Stimulated activated naive B cell treated with anti-CD40 and anti-IgM and Interleukin-4, amounts not matched to agents 10 μg/mL and 1 μg/mL and 100 μg/mL, for 72 hours (primary cell): ENCODE data around the gene KRTAP4-7.
"Not testable (repeated sequence)": the region's sequence is repeated elsewhere in the genome, so short reads cannot be mapped to it uniquely, and the experiment has no call there.

Experiments used
- ATAC-seq, 2 donors: fragments of 150-1000 bp; cut with Tn5 transposase; replicated peaks; 2 replicates each; pipeline ENCODE4 v1.10.0; 2021; ENCODE audit warnings: moderate library complexity in 1 of 2
- DNase-seq: peaks from one replicate; pipeline ENCODE4 v3.0.0; 2021
- H3K27ac Mint-ChIP-seq: one replicate; pipeline ENCODE4 v1.8.0; 2022; ENCODE audit warnings: mild to moderate bottlenecking, mixed read lengths
- H3K27me3 Mint-ChIP-seq, 2 donors: one replicate each; pipeline ENCODE4 v1.8.0; 2022; ENCODE audit warnings: mixed read lengths in 2 of 2
- H3K36me3 Mint-ChIP-seq, 2 donors: one replicate each; pipeline ENCODE4 v1.8.0; 2022; ENCODE audit warnings: mixed read lengths in 2 of 2, mild to moderate bottlenecking in 1 of 2
- H3K4me1 Mint-ChIP-seq, 2 donors: one replicate each; pipeline ENCODE4 v1.8.0; 2022; ENCODE audit warnings: mixed read lengths in 2 of 2, mild to moderate bottlenecking in 1 of 2
- H3K4me3 Mint-ChIP-seq, 2 donors: one replicate each; pipeline ENCODE4 v1.8.0; 2022; ENCODE audit warnings: mild to moderate bottlenecking in 2 of 2, mixed read lengths in 2 of 2, moderate library complexity in 1 of 2
- H3K9me3 Mint-ChIP-seq, 2 donors: one replicate each; pipeline ENCODE4 v1.8.0; 2022; ENCODE audit warnings: mixed read lengths in 2 of 2, mild to moderate bottlenecking in 1 of 2

KRTAP4-7 gene

DNA sequence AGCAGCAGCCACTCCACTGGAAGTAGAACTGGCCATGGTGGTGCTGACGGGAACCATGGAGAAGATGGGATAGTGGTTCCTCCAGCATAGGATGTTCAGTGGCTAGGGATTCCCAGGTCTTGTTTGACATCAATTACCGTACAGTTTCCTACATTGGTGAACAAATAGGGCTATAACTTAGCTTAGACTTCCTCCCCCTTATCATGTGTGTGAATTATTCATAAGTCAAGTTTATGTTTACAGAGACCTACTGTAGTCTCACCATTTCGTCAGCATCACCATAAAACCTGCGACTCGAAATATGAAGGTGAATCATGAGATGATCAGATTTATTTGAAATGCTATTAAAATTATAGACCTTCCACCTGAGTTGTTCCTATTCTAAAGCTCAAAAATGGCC, 25.2 kb upstream of the KRTAP4-7 start:
- no peak overlapping the region for H3K27ac Mint-ChIP-seq
- ATAC-seq (no peak), DNase-seq (no peak)
- H3K4me3 Mint-ChIP-seq: no peak overlapping the region
- H3K36me3 Mint-ChIP-seq: no peaks in the 10 kb centered on the region
- peaks cover 3% of the 10 kb centered on the region in 2 donors for H3K9me3 Mint-ChIP-seq
- H3K27me3 Mint-ChIP-seq: peaks cover 23 to 25% of the 10 kb centered on the region in 2 donors
- peaks cover 2 to 5% of the 10 kb centered on the region in 2 donors for H3K4me1 Mint-ChIP-seq

DNA sequence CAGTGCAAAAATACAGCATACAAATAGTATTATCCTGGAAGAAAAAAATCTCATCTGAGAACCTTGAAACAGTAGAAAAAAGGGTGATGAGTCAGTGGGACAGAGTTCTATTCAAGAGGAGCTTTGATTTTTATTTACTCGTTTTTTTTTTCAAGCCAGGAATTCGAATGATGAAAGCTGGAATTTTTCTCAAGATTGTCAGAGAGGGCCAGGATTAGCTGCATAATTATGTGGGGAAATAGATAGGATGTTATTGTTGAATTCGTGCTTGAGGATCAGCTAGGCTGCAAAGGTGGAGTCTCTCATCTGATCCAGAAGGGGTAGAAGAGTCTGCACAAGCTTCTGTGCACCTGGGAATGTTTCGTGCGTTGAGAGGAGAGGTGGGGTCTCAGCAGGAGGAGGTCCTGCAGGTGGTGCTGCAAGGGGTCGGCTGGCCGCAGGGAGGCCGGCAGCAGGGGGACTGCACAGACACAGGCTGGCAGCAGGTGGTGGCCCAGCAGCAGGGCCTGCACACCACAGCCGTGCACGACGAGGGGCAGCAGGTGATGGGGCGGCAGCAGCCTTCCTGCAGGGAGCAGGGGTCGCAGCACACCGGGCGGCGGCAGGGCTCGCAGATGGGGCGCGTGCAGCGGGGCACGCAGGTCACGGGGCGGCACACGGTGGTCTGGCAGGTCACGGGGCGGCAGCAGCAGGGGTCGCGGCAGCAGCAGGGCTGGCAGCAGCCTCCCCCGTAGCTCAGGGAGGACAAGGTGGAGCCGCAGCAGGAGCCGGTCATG, 24.5 kb upstream of the KRTAP4-7 start:
- H3K36me3 Mint-ChIP-seq, H3K27ac Mint-ChIP-seq: not testable (repeated sequence)

DNA sequence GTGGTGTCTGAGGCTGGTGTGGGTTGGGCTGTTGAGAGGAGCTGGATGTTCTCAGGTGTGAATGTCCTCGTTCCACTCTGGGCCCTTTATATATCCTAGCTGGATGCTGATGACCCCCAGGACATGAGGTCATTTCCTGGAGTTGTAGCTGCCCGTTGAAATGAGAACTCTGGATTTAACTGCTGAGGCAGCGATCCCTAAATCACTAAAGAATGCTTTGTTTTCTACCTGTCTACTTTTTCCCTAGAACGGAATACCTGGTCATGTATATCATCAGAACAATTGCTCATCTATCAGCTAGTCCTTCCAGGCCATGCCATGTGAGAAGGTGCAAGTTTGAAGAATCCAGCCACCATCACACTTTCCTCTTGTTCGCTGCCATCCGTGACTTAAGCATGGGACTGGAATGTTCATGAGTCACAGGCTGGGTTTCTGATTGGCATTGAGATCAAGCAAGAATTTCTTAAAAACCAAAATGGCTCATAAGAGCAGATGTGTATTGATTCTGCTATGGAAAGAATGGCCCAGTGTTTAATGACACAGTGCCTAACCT, 23.8 kb upstream of the KRTAP4-7 start, which contains the start of gene KRTAP2-3:
KRTAP2-3 (minus strand) TSS at position 63 of the 553 bp plus-strand sequence. CDS start 64 bp downstream, outside the sequence.
- H3K4me1 Mint-ChIP-seq: peaks cover 2 to 5% of the 10 kb centered on the region in 2 donors
- no peak within 1 kb of the TSS for H3K27ac Mint-ChIP-seq
- peaks cover 3% of the 10 kb centered on the region in 2 donors for H3K9me3 Mint-ChIP-seq
- ATAC-seq: no peak
- no peak for DNase-seq
- H3K4me3 Mint-ChIP-seq: no peak within 1 kb of the TSS
- H3K27me3 Mint-ChIP-seq: peaks cover 23 to 25% of the 10 kb centered on the region in 2 donors
- no peaks in the 10 kb centered on the region for H3K36me3 Mint-ChIP-seq

More for the DNA sequence above, 24.5 kb upstream of the KRTAP4-7 start:
- not testable (repeated sequence) for DNase-seq, ATAC-seq, H3K9me3 Mint-ChIP-seq, H3K4me1 Mint-ChIP-seq, H3K4me3 Mint-ChIP-seq
- peaks cover 23 to 25% of the 10 kb centered on the region in 2 donors for H3K27me3 Mint-ChIP-seq

DNA sequence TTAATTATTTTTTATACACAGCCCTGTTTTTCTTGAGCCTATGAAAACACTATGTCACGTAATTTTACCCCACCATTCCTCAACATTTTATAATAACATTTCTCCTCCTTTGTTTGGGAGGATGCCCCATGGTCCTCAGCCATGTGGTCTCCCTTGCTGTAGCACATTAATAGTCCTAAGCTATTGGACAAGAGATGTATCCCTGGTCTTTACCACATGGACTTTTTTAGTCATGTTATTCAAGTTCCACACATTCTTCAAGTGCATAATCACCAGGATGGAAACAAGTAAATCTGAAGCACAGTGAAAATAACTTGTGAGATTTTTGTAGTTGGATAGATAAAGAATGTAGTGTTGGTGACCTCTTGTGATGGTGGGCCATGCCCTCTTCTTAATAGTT, 22.0 kb upstream of the KRTAP4-7 start:
- H3K9me3 Mint-ChIP-seq: peaks cover 3% of the 10 kb centered on the region in 2 donors
- ATAC-seq (no peak), DNase-seq (no peak)
- no peaks in the 10 kb centered on the region for H3K36me3 Mint-ChIP-seq
- H3K27ac Mint-ChIP-seq: no peak overlapping the region
- peaks cover 2 to 5% of the 10 kb centered on the region in 2 donors for H3K4me1 Mint-ChIP-seq
- H3K27me3 Mint-ChIP-seq: peaks cover 23 to 25% of the 10 kb centered on the region in 2 donors
- no peak overlapping the region for H3K4me3 Mint-ChIP-seq

DNA sequence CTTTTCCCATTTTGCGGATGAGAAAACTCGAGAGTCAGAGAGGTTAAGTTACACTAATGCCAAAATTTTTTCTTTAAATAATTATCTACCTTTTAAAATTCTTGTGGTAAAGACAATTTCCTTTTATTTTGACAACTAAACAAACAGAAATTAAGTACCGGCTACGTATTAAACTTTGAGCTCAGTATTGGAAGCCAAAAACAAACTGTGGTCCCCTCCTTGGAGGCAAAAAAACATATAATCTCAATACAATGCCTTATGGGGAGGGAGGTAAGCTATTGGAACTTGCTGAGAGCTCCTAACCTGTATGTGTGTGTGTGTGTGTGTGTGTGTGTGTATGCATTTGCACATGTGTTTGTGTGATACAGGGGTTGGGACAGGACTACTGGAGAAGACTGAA, 20.5 kb upstream of the KRTAP4-7 start:
- ATAC-seq: no peak

DNA sequence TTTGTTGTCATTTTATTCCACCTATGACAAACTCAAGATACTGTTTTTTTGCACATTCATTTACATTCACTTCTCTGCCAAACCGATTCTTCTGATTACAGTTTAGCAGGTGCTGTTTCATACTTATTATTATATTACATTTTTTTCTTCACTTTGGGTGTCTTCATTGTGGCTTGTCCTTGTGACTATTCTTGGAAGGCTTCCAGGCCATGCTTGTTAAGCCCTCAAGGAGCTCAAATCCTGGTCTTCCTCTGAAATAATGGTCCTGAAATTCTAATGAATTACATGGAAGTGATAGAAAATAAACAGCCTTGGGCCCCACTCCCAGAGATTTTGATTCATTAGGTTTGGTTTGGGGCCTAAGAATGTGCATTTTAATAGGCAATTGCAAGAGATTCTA, 19.6 kb upstream of the KRTAP4-7 start:
- H3K27me3 Mint-ChIP-seq: peaks cover 11 to 17% of the 10 kb centered on the region in 2 donors
- H3K9me3 Mint-ChIP-seq: no peaks in the 10 kb centered on the region
- peaks cover 3 to 4% of the 10 kb centered on the region in 2 donors for H3K4me1 Mint-ChIP-seq
- no peaks in the 10 kb centered on the region for H3K36me3 Mint-ChIP-seq
- H3K27ac Mint-ChIP-seq: no peak overlapping the region
- ATAC-seq (no peak), DNase-seq (no peak)
- no peak overlapping the region for H3K4me3 Mint-ChIP-seq

More for the DNA sequence above, 20.5 kb upstream of the KRTAP4-7 start:
- Mint-ChIP-seq H3K27ac (no peak overlapping the region), H3K9me3 (no peaks in the 10 kb centered on the region), H3K4me3 (no peak overlapping the region), H3K36me3 (no peaks in the 10 kb centered on the region), H3K4me1 (peaks cover 2 to 5% of the 10 kb centered on the region in 2 donors), H3K27me3 (peaks cover 13 to 20% of the 10 kb centered on the region in 2 donors)
- no peak for DNase-seq

DNA sequence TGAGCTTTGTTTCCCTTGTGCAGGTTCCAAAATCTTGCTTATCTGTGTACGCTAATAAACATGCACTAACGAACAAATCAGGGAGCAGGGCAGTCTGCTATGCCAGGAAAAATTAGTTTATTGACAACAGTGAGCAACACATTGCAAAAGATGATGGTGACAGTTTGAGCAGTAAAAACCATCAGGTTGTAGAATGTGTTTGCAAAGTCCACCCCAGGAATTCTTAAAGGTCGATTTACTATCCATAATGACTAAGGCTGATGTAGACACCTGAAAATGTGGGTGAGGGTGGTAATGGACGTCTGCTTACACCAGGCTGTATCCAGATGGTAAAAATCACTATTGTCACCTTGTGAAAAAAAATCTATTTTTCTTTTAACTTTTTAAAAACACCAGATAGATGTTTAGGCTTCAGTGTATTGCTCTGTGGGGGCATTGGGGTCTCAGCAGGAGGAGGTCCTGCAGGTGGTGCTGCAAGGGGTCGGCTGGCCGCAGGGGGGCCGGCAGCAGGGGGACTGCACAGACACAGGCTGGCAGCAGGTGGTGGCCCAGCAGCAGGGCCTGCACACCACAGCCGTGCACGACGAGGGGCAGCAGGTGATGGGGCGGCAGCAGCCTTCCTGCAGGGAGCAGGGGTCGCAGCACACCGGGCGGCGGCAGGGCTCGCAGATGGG, 18.8 kb upstream of the KRTAP4-7 start:
- H3K4me3 Mint-ChIP-seq, ATAC-seq: not testable (repeated sequence)
- H3K27me3 Mint-ChIP-seq: peaks cover 6 to 13% of the 10 kb centered on the region in 2 donors

DNA sequence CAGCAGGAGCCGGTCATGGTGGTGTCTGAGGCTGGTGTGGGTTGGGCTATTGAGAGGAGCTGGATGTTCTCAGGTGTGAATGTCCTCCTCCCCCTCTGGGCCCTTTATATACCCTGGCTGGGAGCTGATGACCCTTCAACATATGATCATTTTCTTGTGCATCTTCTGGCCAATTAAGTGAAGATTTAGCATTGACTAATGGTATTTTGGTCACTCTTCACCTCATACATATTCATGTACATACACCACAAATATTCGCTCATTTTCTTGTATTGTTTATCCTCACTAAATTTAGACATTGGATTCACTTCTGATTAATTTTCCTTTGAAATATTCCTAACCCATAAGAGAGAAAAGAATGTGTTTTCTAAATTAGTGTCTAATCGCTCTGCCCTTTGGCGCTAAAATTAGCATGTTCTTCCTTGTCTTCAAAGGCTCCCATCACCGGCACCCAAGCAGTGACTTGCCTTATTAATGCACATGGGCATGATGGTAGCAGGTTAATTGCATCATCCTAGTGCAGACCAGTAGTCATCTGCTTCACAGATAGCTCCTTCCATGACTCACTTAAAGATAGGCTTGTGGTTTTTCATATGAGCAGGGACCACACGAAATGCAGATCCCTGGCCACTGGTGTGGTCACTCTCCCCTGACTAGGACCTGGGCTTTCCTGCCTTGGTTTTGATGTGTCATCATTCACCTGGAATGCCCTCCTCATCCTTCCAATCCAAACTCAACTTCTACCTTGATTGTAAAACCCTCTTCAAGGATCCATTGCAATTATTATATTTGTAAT, 17.9 kb upstream of the KRTAP4-7 start, which contains the start of gene KRTAP2-4:
KRTAP2-4 (minus strand) TSS at position 51 of the 796 bp plus-strand sequence; CDS start at position 17, 34 bp downstream.
- peaks cover 0 to 2% of the 10 kb centered on the region in 2 donors for H3K4me1 Mint-ChIP-seq
- H3K36me3 Mint-ChIP-seq: no peaks in the 10 kb centered on the region
- peaks cover 0 to 8% of the 10 kb centered on the region in 2 donors for H3K27me3 Mint-ChIP-seq
- DNase-seq (no peak), ATAC-seq (no peak)
- H3K4me3 Mint-ChIP-seq: no peak within 1 kb of the TSS
- no peak within 1 kb of the TSS for H3K27ac Mint-ChIP-seq
- H3K9me3 Mint-ChIP-seq: no peaks in the 10 kb centered on the region

More for the DNA sequence above, 18.8 kb upstream of the KRTAP4-7 start:
- not testable (repeated sequence) for H3K4me1 Mint-ChIP-seq, H3K27ac Mint-ChIP-seq, H3K9me3 Mint-ChIP-seq, DNase-seq, H3K36me3 Mint-ChIP-seq

DNA sequence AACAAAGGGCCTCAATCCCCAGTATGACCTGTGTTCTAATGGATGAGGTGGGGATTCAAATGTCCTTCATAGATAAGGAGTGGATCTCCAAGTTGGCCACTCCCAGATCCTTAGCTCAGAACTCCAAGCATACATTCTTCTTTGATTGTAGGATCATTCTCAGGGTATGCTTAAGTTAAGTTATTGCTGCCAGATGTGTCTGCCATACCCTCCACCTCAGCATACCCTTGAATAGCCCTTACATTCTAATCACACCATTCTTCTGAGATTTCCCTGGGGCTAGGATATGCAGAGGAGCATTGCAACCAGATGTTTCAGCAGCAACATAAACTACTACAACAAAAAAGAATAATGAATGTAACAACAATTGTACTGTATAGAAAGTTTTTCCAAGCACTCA, 16.7 kb upstream of the KRTAP4-7 start:
- ATAC-seq (no peak), DNase-seq (no peak)
- H3K4me3 Mint-ChIP-seq: no peak overlapping the region
- H3K27ac Mint-ChIP-seq: no peak overlapping the region
- H3K36me3 Mint-ChIP-seq: no peaks in the 10 kb centered on the region
- peaks cover 0 to 3% of the 10 kb centered on the region in 2 donors for H3K27me3 Mint-ChIP-seq
- H3K9me3 Mint-ChIP-seq: no peaks in the 10 kb centered on the region
- H3K4me1 Mint-ChIP-seq: peaks cover 0 to 5% of the 10 kb centered on the region in 2 donors

DNA sequence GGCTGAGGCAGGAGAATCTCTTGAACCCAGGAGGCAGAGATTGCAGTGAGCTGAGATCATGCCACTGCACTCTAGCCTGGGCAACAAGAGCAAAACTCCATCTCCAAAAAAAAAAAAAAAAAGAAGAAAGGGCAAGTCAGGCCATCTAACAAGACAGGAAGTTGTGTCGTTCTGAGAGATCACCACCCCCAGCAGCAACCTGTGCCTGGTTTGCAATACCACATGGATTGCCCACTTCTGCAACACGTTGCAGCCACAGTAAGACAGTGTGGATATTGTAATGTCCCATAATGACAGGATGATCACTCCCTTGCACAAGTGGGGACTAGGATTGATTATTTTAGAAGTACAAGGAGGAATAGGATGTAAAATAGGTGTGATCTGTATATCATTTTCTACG, 14.9 kb upstream of the KRTAP4-7 start:
- Mint-ChIP-seq H3K4me1 (peaks cover 0 to 5% of the 10 kb centered on the region in 2 donors), H3K27ac (no peak overlapping the region), H3K9me3 (no peaks in the 10 kb centered on the region), H3K4me3 (no peak overlapping the region), H3K27me3 (peaks cover 0 to 4% of the 10 kb centered on the region in 2 donors), H3K36me3 (no peaks in the 10 kb centered on the region)
- DNase-seq (no peak), ATAC-seq (no peak)

DNA sequence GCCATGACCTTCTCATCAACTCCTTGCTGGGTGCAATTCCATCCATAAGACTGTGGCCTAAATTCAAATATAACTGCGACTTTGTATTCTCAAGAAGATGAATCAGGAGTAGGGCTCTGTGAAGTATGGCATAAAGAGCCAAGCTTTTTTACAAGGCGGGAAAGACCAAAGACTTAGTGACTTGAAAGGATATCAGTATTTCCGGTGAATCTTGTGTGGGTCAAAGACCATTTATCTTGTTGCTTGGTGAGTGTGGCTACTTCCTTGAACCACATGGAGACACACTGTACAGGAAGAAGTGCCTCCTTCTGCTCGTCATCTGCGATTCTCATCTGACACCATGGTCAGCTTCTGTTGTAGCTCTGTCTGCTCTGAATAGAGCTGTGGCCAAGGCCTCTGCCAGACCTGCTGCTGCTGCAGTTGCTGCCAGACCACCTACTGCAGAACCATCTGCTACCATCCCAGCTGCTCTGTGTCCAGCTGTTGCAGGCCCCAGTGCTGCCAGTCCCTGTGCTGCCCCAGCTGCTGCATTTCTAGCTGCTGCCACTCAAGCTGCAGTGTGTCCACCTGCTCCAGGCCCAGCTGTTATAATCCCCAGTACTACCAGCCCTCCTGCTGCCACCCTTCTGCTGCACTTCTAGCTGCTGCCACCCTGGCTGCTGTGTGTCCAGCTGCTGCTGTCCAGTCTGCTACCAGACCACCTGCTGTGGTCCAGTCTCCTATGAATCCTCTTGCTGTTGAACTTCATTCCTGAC, 12.2 kb upstream of the KRTAP4-7 start:
- no peak for DNase-seq
- Mint-ChIP-seq H3K4me3 (no peak overlapping the region), H3K36me3 (no peaks in the 10 kb centered on the region), H3K27me3 (peaks cover 11 to 14% of the 10 kb centered on the region in 2 donors), H3K4me1 (peaks cover 0 to 7% of the 10 kb centered on the region in 2 donors), H3K9me3 (peaks cover 0 to 4% of the 10 kb centered on the region in 2 donors), H3K27ac (no peak overlapping the region)
- ATAC-seq: no peak

DNA sequence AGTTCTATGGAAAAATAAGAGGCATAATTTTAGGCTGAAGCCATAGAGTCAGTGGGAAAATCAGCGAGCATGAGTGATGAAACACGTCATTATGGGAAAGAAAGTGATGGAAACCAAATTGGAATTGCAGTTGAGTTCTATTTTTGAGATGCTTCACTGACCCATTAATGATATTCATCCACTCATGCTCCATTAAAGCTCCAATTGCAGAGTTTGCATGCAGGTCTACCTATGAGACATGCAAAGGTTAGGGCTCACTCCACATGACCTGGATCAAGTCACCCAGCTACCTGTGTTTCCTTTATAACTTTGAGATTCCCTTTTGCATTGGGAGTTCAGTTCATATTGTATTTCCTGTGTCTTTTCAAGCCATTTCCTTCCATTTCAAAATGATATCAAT, 10.3 kb upstream of the KRTAP4-7 start:
- H3K4me3 Mint-ChIP-seq: no peak overlapping the region
- peaks cover 0 to 5% of the 10 kb centered on the region in 2 donors for H3K9me3 Mint-ChIP-seq
- no peak for ATAC-seq
- no peaks in the 10 kb centered on the region for H3K36me3 Mint-ChIP-seq
- H3K4me1 Mint-ChIP-seq: peaks cover 0 to 7% of the 10 kb centered on the region in 2 donors
- DNase-seq: no peak
- peaks cover 11 to 19% of the 10 kb centered on the region in 2 donors for H3K27me3 Mint-ChIP-seq
- no peak overlapping the region for H3K27ac Mint-ChIP-seq

DNA sequence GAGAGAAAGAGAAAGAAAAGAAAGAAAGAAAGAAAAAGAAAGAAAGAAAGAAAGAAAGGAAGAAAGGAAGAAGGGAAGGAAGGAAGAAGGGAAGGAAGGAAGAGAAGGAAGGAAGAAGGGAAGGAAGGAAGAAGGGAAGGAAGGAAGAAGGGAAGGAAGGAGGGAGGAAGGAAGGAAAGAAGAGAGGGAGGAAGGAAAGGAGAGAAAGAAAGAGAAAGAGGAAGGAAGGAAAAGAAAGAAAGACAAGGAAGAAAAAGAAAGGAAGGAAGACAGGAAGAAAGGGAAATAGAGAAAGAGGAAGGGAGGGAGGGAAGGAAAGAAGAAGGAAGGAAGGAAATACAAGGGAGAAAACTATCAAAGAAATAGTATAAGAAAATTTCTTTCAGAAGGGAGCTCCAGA, 7.2 kb upstream of the KRTAP4-7 start:
- Mint-ChIP-seq H3K9me3 (peaks cover 0 to 5% of the 10 kb centered on the region in 2 donors), H3K36me3 (no peaks in the 10 kb centered on the region), H3K27ac (no peak overlapping the region), H3K4me3 (no peak overlapping the region), H3K27me3 (peaks cover 16 to 28% of the 10 kb centered on the region in 2 donors), H3K4me1 (peaks cover 0 to 5% of the 10 kb centered on the region in 2 donors)
- ATAC-seq: no peak
- DNase-seq: no peak
